Raji (cell line): ENCODE results near the gene SCAMP2.

Source experiments
- POLR2A ChIP-seq: IDR thresholded peaks from 2 replicates; pipeline ENCODE4 v1.6.1; 2011; ENCODE audit warnings: low read depth, low read length, control low read depth; ENCODE audit not compliant: insufficient read depth

The SCAMP2 gene

DNA sequence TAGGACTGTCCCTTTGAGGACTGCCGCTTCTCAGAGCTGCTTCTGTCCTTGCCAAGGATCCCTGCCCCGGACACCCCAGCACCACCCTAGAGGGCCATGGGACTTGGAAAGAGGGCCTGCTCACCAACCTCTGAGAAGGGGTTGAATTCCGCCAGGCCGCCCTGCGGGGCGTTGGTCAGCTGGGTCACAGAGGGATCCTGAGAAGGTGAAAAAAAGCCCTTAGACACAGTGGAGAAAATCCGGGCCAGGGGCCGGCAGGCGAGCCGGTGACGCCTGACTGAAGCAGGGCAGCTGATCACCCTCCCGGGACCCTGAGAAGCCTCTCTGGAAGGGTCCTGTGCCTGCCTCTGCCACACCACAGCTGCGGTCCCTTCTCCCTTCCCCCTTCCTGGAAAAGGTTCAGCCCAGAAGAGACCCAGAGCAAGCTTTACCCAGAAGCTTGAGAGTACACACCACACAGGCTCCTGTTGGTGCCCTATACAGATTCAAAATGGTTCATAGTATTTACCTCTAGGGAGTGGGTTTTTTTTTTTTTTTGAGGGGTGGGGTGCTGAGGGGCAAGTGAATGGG is 18.6 kb downstream of the SCAMP2 start:
- TF ChIP-seq POLR2A: no peak

DNA sequence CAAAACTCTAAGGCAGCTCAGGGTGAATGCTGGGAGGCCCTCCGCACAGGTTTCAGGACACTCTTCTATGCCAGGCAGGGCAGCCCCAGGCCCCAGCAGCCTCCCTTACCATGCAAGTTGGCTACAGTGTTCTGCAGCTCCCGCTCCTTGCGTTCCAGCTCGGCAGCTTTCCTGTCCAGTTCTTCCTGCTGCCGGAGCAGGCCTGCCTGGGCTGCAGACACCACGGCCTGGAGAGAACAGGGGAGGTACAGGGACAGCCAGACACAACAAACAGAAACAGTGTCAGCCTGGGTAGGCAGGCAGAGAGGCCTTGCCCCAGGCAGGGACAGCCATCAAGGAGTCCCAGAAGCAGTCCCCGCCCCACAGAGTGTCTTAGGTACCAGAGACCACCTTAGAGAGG is 21.2 kb downstream of the SCAMP2 start:
- no peak for TF ChIP-seq POLR2A

DNA sequence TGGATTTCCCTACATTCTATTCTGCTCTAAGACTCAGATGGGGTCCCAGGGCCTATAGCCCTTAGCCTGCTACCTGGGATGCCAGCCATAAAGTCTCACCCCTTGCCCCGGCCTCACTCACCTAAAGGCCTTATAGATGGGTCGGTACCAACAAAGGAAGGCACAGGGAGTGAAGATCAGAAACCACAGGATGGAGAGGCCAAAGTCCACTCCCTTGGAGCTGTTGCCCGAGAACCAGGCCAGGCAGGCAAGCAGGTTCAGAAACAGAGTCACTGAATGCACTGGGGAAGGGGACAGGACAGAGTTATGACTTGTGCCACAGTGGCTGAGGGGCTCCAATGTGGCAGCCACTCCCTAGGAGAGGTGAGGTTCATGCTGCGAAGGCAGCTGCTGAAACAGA is 22.8 kb downstream of the SCAMP2 start:
- no peak for TF ChIP-seq POLR2A

DNA sequence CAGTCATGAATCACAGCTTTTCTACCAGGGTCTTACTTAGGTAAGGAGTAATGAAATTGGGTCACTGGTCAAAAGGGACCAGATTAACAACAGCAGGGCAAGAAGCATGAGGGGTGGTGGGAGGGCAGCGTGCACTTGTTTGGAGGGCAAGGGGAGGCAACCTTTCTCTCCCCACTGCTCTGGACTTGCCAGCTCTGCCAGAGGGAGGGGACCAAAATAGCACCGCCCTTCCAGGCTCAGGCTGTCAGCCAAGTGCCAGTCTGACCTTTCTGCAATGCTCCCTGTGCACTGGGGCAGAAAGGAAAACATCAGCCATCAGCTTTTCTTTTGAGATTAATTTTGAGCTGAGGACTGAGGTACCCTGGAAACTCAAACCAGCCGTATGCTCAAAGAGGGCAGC is 25.7 kb downstream of the SCAMP2 start:
- TF ChIP-seq POLR2A: no peak

DNA sequence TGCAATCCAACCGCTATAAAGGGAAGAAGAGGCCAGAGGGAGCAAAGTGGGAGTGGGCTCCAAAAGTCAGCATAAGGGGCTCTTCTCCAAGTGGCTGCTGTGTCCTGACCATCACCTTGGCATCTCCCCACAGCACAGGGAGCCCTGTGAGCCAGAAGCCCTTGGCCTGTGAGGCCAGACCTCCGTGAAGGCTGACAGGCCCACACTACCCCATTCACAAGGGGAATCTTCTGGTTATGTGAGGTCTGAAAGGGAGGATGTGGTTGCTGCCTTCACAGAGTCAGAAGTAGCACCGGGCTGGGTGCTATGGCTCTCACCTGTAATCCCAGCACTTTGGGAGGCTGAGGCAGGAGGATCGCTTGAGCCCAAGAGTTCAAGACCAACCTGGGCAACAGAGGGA is 27.6 kb downstream of the SCAMP2 start:
- TF ChIP-seq POLR2A: no peak

DNA sequence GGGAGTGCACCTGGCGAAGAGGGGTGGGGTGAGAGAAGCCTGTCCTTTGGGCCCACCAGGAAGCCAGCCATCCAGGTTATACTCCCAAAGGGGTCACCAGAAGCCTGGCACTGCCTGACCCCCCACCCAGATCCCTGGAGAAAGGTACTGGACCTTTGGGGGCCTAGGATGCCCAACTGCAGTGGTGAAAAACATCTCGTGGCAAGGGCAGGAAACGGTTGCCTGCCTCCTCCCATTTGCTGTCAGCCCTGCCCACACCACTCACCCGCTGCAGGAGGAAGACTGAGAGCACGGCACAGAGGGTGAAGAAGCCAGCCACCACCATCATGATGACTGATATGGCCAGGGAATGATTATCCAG is 28.0 kb downstream of the SCAMP2 start:
- TF ChIP-seq POLR2A: no peak

DNA sequence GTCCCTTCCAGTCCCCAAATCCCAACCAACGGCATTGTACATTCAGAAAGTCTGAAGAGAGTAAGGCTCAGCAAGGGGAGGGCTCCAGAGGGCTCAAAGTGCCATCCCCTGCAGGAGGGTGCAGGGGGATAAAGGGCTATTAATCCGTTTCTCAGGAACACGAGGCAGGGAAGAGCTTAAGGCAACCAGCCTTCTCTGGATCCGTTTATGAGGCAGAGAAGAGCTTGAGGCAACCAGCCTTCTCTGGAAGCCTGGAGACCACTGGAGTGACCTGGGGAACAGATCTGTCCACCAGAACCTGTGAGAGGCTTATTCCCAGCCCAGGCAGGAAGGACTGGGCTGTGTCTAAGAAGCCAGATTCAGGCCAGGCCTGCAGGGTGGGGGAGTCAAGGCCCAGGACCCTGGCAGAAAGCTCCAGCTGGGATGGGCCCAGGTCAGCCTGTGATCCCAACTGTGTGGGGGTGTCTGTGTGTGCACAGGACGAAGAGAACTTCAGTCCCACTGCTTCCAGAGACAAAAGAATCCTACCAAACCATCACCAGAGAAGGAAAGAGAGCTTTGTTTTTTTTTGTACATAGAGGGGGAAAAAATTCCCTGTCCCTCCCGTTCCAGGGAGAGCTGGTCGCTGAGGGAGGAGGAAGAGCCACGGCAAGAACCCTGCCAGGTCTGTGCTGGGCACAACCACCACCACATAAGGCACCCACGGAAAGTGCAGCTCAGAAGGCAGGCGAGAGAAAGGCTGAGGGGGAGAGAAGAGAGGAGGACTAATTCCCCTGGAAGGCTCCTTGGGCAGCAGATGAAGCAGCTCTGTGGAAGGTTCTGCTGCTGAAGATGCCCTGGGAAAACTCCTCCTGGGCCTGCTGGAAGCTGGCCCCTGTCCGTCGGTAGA is 28.6 kb downstream of the SCAMP2 start:
- TF ChIP-seq POLR2A: no peak

DNA sequence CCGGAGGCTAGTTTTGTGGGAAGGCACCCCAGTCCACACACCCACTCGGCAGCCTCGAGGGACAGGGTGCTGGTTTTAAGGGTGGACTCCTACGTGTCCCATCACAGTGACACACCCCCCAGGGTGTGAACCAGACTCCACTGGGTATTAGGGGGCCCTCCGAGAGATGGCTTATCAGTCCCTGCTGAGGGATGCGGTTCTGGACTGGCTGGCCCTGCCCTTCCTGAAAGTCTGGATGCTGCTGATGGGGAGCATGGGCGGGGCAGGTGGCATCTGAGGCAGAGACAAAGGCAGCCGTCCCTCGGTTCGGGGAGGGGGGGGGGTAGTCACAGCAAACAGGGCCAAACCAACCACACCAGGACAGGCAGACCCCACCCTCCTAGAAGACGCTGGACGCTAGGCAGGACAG is 29.3 kb downstream of the SCAMP2 start:
- no peak for TF ChIP-seq POLR2A

DNA sequence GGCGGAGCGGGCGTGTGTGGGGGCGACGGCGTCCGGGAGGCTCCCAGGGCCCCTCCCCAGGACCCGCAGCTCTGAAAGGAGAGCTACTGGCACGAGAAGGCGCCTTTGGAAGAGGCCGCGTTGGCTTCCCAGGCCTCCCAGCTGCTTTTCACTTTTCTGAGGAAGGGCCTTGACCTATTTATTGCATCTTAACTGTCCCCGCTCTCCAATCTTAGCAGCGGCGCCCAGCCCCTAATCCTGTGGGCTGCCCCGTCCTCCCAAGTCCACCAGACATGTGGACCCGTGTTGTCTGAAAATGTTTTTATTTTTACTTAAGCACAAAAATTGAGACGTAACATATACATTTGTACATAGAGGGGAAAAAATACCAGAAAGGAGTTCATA is 29.7 kb downstream of the SCAMP2 start:
- no peak for TF ChIP-seq POLR2A

DNA sequence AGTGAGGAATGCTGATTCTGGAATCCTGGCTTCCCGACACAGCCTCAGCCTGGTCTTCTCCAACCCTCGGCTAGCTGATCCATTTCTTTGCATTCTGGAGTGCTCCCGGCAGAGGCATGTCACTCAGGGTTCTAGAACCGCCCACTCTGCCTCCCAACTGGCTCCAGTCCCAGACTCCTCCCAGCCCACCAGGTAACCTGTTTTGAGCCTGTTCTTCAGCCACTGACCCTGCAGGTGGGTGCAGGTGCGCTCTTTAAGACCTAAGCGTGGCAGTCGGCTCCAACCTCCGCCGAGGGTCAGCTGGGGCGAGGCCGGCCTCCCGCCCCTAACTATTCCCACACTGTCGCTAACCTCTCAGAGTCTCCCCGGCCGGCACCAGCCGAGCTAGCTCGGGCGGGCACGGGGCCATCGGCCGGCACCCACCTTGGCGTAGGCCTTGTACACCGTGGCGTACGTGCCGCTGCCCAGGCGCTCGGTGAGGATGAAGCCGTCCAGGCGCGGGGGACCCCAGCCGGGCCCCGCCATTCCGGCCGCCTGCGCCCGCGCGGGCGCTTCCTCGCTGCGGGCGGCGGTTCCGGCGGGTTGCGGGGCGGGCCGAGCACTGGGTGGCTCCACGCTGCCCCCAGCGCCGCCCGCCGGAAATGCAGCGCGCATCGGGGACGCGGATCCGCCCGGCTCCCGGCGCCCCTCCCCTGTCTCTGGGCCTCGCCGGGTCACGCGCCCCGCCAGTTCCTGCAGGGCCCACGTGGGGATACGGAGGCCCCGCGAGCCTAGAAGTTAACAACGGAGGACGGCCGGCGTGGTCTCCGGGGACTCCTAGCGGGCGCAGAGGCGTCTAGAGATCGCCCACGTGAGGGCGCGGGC is 30.4 kb downstream of the SCAMP2 start, which contains the start of gene ULK3:
Gene ULK3, minus strand, starts transcription at position 576 of the 864 bp plus-strand sequence. Its CDS starts 51 bp downstream, at position 525.
- peak; percentile 68 for TF ChIP-seq POLR2A

DNA sequence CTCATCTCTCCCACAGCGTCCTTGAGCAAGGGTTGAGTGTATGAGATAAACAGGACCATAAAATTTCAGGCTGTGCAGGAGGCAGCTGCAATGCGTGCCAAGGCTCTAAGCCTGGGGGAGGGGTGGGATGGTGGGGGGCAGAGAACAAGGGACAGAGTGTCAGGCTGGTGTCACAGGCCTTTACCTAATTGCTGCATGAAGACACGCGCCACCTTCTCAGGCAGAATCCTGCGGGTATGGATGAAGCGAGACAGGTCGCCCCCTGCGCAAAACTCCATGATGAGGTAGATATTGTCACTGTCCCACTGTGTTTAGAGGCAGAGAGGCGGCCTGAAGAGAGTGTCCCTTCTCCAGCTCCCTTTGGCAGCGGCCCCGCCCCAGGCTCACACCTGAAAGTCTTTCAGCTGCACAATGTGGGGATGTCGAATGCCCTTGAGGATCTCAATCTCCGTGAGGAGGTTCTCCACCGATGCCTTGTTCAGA is 31.2 kb downstream of the SCAMP2 start:
- TF ChIP-seq POLR2A: no peak

DNA sequence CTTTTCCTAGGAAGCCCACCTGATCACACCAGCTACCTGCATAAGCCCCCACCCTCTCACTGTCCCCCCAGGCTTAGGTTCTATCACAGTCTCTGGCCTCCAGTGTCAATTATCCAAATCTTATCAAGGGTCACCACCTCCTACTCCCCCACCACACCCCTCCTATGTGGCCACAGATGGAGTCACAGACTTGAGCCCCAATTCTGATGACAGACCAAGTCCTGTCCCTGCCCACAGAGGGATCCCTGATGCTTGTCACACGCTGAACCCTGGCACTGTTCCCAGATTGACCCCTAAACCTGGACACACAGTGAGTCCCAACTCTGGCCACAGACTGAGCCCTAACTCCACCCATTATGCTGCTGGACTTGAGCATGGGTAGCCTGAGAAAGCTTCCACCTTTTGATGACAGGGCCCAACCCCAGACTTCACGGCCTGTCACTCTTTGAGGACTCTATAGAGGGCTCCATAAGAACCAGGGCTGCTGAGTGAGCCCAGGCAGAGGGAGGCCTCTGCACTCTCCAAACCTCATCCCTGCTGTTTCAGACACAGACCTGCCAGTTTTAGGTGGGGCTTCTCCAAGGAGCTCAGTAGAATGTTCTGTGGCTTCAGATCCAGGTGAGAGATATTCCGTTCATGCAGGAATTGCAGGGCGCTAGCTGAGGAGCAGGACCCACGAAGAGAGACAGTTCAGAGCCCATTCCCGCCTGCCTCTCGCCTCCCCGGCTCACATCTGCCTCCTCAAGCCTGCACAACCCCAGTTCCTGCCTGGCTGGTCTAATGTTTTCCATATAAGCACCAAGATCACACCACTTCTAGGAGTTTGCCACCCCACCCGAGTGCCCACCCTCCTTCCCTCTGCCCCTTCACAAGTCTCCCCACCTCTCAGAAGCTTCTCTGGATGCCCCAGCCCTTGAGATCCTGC is 32.1 kb downstream of the SCAMP2 start:
- TF ChIP-seq POLR2A: no peak

DNA sequence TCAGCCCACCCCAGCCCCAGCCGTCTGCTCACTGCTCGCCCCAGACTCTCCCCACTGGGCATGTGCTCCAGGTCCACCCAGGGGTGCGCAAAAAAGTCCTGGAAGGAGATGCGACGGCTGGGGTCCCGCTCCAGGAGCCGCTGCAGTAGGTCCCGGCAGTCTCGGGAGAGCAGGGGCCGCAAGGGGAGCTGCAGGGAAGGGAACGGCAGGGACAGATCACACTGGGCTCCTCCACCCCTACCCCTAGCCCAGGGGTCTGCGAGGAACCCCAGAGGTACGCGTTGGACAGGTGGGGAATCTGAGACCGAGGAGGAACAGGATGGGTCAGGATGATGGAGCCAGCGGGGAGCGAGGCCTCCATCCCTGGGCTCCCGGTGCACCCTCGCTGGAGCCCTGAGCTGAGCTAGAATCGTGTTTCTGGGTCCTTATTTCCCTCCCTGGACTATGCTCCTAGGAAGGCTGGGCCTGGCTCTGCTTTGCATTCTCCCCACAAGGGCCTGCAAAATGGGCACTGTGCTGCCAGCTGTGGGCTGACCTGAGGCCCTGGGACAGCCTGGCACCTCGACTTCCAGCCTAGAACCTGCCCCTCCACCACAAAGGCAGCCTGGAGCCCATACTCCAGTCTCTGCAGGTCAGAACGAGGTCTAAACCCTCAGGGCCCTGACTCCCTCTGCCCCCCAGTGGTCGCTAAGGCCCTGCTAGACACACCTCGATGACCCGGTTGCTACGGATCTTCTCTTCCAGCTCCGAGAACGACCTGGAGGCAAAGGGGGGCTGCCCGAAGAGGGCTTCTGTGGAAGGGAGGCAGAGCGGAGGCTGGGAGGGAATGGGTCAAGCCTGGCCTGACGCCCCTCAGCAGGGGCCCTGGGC is 33.4 kb downstream of the SCAMP2 start:
- no peak for TF ChIP-seq POLR2A

DNA sequence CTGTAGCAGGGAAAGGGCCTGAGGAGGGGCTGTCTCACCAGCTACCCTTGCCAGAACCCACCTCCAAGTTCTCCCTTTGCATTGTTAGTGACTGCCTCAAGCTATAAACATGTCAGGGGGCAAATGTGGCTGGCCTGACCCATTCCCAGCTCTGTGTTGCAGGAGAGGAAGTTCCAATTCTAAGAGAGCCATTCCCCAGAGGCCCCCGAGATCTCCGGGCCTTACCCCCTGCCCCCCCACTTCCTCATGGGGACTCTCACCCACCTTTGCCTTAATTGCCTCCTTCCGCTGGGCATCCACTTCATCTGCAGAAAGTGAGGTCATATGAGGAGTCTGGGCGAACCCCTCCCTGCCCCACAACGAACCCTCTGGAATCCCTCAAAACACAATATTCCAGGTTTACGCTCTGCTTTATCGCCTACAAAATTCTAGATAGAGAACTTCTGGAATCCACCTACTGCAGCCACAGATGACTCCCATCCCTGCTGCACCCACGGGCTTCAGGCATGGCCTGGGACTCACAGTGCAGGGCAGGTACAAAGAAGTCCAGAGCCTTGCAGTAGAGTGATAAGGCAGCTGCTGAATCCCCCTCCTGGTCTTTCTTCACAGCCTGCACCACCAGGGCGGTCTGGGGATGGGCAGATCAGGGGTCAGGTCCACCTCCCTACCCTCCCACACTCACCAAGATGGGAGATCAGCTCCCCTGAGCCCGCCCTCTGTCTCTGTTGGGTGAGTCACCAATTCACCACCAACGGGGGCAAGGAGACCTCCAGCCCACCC is 34.2 kb downstream of the SCAMP2 start:
- TF ChIP-seq POLR2A: no peak
